SK-N-SH (cell line): Measurements from ENCODE around the gene MYBBP1A. TPM values are rescaled to one million over a fixed set of nuclear protein-coding genes. Genes with fewer than 3 reads are reported as not detected.

Experiments used
- CTCF ChIA-PET: fragments of 300-600, 350-600 bp; formaldehyde crosslinking; extraction: SDS; loops from one replicate; lab custom pipeline; 2021; lab: Yijun Ruan, JAX
- POLR2A ChIA-PET: fragments of 350-600 bp; sonication (Branson Sonifier 250); formaldehyde crosslinking; extraction: SDS; loops from one replicate; lab custom pipeline; 2020; ENCODE audit warnings: antibody characterized with exemption, inconsistent platforms; lab: Yijun Ruan, JAX
- DNase-seq: peaks from one replicate; pipeline ENCODE4 v3.0.0; 2012
- H2AFZ ChIP-seq: fragments of 200-600 bp; sonication (generic); 2 replicates; pipeline ENCODE4 v1.8.1; 2016; ENCODE audit warnings: antibody characterized with exemption, mild to moderate bottlenecking, low read depth
- H3F3A ChIP-seq: fragments of 200-600 bp; sonication (generic); replicated peaks from 2 replicates; pipeline ENCODE3; 2016; ENCODE audit warnings: antibody characterized with exemption, mild to moderate bottlenecking; ENCODE audit not compliant: insufficient read depth
- H3K27ac ChIP-seq, 2 experiments: fragments of 200-500 bp in 1 of 2; fragments of 200-600 bp in 1 of 2; sonication (Bioruptor generic) in 1 of 2; sonication (generic), shearing (Covaris generic) in 1 of 2; 2 replicates each; pipeline versions ENCODE4 v1.5.1 to v1.6.1; 2014 to 2016; ENCODE audit warnings: low read depth in 2 of 2, inconsistent platforms in 1 of 2, low read length in 1 of 2, mild to moderate bottlenecking in 1 of 2, mixed read lengths in 1 of 2
- H3K27me3 ChIP-seq: fragments of 200-600 bp; sonication (generic), shearing (Covaris generic); 2 replicates; pipeline ENCODE4 v1.6.1; 2016; ENCODE audit warnings: mixed run types; ENCODE audit not compliant: insufficient read depth
- H3K36me3 ChIP-seq, 2 experiments: fragments of 200-500 bp in 1 of 2; fragments of 200-600 bp in 1 of 2; sonication (Bioruptor generic) in 1 of 2; sonication (generic) in 1 of 2; replicated peaks in 1 of 2; 2 replicates each; pipeline versions ENCODE3 to v1.5.1; 2014 to 2016; ENCODE audit warnings: low read length in 1 of 2, mild to moderate bottlenecking in 1 of 2; ENCODE audit not compliant: insufficient read depth in 2 of 2, control insufficient read depth in 1 of 2
- H3K4me1 ChIP-seq, 2 experiments: fragments of 200-500 bp in 1 of 2; fragments of 200-600 bp in 1 of 2; sonication (Bioruptor generic) in 1 of 2; sonication (generic), shearing (Covaris generic) in 1 of 2; 2 replicates each; pipeline versions ENCODE4 v1.5.1 to v1.6.1; 2014 to 2016; ENCODE audit warnings: low read depth in 1 of 2, low read length in 1 of 2, mixed run types in 1 of 2; ENCODE audit not compliant: insufficient read depth in 2 of 2, control insufficient read depth in 1 of 2
- H3K4me2 ChIP-seq: fragments of 200-600 bp; sonication (generic), shearing (Covaris generic); 2 replicates; pipeline ENCODE4 v1.6.1; 2017; ENCODE audit warnings: mixed run types
- H3K4me3 ChIP-seq, 2 experiments: fragments of 200-500 bp in 1 of 2; fragments of 200-600 bp in 1 of 2; sonication (Bioruptor generic) in 1 of 2; sonication (generic), shearing (Covaris generic) in 1 of 2; 2 replicates each; pipeline versions ENCODE4 v1.5.1 to v1.8.1; 2014 to 2016; ENCODE audit warnings: low read depth in 2 of 2, inconsistent platforms in 1 of 2, low read length in 1 of 2, mild to moderate bottlenecking in 1 of 2, mixed read lengths in 1 of 2, moderate library complexity in 1 of 2
- H3K79me2 ChIP-seq: fragments of 200-600 bp; sonication (generic); 2 replicates; pipeline ENCODE4 v1.8.1; 2017; ENCODE audit warnings: mild to moderate bottlenecking; ENCODE audit not compliant: insufficient read depth
- H3K9ac ChIP-seq: fragments of 200-600 bp; sonication (generic); 2 replicates; pipeline ENCODE4 v1.6.1; 2017; ENCODE audit warnings: mixed run types
- H3K9me2 ChIP-seq: fragments of 200-600 bp; sonication (generic); 2 replicates; pipeline ENCODE4 v1.6.1; 2017; ENCODE audit warnings: mixed run types
- H3K9me3 ChIP-seq: fragments of 200-600 bp; sonication (generic); 2 replicates; pipeline ENCODE4 v1.6.1; 2017; ENCODE audit warnings: mixed run types, mild to moderate bottlenecking, moderate library complexity
- H4K20me1 ChIP-seq: fragments of 200-600 bp; sonication (generic); 2 replicates; pipeline ENCODE4 v1.6.1; 2017; ENCODE audit warnings: mild to moderate bottlenecking, mixed run types; ENCODE audit not compliant: insufficient read depth
- CTCF ChIP-seq: fragments of 200-600 bp; sonication (generic); IDR thresholded peaks from 2 replicates; pipeline ENCODE4 v1.6.1; 2017; ENCODE audit warnings: antibody characterized with exemption, mild to moderate bottlenecking, moderate library complexity
- ELF1 ChIP-seq: IDR thresholded peaks from 2 replicates; pipeline ENCODE4 v1.4.0; 2012
- GABPA ChIP-seq: IDR thresholded peaks from 2 replicates; pipeline ENCODE4 v1.4.0; 2012; ENCODE audit warnings: low read depth, mild to moderate bottlenecking
- JUND ChIP-seq: IDR thresholded peaks from 2 replicates; pipeline ENCODE4 v1.4.0; 2012
- MAX ChIP-seq: IDR thresholded peaks from 2 replicates; pipeline ENCODE4 v1.4.0; 2012; ENCODE audit warnings: low read depth
- MXI1 ChIP-seq: IDR thresholded peaks from 2 replicates; pipeline ENCODE4 v1.6.1; 2012; ENCODE audit warnings: mild to moderate bottlenecking, low read depth, low read length, improper control_type of control experiment
- NFIC ChIP-seq: IDR thresholded peaks from 2 replicates; pipeline ENCODE4 v1.4.0; 2012; ENCODE audit warnings: borderline replicate concordance
- NRF1 ChIP-seq: IDR thresholded peaks from 2 replicates; pipeline ENCODE4 v1.6.1; 2012; ENCODE audit warnings: low read depth, mild to moderate bottlenecking, low read length
- PBX3 ChIP-seq: IDR thresholded peaks from 2 replicates; pipeline ENCODE4; 2012
- POLR2AphosphoS5 ChIP-seq: IDR thresholded peaks from 2 replicates; pipeline ENCODE4 v1.6.1; 2012; ENCODE audit warnings: low read depth, low read length
- RCOR1 ChIP-seq: fragments of 150-350 bp; IDR thresholded peaks from 2 replicates; pipeline ENCODE4 v1.6.1; 2017; ENCODE audit warnings: antibody characterized with exemption, low read length
- RFX5 ChIP-seq: IDR thresholded peaks from 2 replicates; pipeline ENCODE4 v1.6.1; 2012; ENCODE audit warnings: mild to moderate bottlenecking, improper control_type of control experiment, low read length
- RXRA ChIP-seq: IDR thresholded peaks from 2 replicates; pipeline ENCODE4 v1.4.0; 2012; ENCODE audit warnings: low read depth, mild to moderate bottlenecking, borderline replicate concordance
- SIN3A ChIP-seq: IDR thresholded peaks from 2 replicates; pipeline ENCODE4 v1.6.1; 2012; ENCODE audit warnings: low read depth, mild to moderate bottlenecking, low read length, moderate library complexity, borderline replicate concordance
- TCF12 ChIP-seq: IDR thresholded peaks from 2 replicates; pipeline ENCODE4 v1.4.0; 2012
- TEAD4 ChIP-seq: IDR thresholded peaks from 2 replicates; pipeline ENCODE4 v1.4.0; 2012; ENCODE audit warnings: mild to moderate bottlenecking, borderline replicate concordance; ENCODE audit not compliant: insufficient read depth
- USF1 ChIP-seq: IDR thresholded peaks from 2 replicates; pipeline ENCODE4 v1.4.0; 2012; ENCODE audit warnings: low read depth, borderline replicate concordance
- WGBS: methylation state at CpG from one replicate; pipeline ENCODE4 v1.1.6; 2017; ENCODE audit warnings: low lambda C conversion rate; 5-methylcytosine and 5-hydroxymethylcytosine counted together
- polyA plus RNA-seq, 3 experiments: library from polyadenylated mRNA; depleted of rRNA; stranded (reverse); fragments of >200 nt; gene quantifications; 2 replicates each; pipeline ENCODE4 v1.2.3, GENCODE V29; 2012

MYBBP1A gene
- polyA plus RNA-seq, 1 of the 3 experiments (the other 2 are of a cell fraction): 93.0 TPM

- CTCF ChIA-PET: interaction anchor here (2.1 to 9.7 kb wide), 3 partner anchors 9 to 33 kb away, joined by 11 to 75 read pairs (median 19); partner anchors contain the start of gene SMTNL2
- 81% methylated on average over 11 of the region's 14 CpGs for WGBS
- no peaks in the 10 kb centered on the region for H3K9me2 ChIP-seq
- peaks cover 28% of the 10 kb centered on the region for H3K27me3 ChIP-seq
- H2AFZ ChIP-seq: no peak overlapping the region
- no peaks in the 10 kb centered on the region for H3K9me3 ChIP-seq
- DNase-seq: no peak
- no peak overlapping the region for H3K4me3 ChIP-seq
- no peaks in the 10 kb centered on the region for H3K79me2 ChIP-seq
- H3K4me2 ChIP-seq: no peak overlapping the region
- no peaks in the 10 kb centered on the region for H3K36me3 ChIP-seq
- no peaks in the 10 kb centered on the region for H3F3A ChIP-seq
- no peak overlapping the region for H3K27ac ChIP-seq
- peaks cover 0 to 19% of the 10 kb centered on the region in 2 experiments; a peak in 1 of 4 replicates for H3K4me1 ChIP-seq
- no peak overlapping the region for H3K9ac ChIP-seq
- no peaks in the 10 kb centered on the region for H4K20me1 ChIP-seq
- TF ChIP-seq PBX3 (no peak), MAX (no peak), NFIC (no peak), CTCF (no peak), RFX5 (no peak), MXI1 (no peak), POLR2AphosphoS5 (no peak), TCF12 (no peak), RXRA (no peak), GABPA (no peak), TEAD4 (no peak), RCOR1 (no peak), NRF1 (no peak), ELF1 (no peak), SIN3A (no peak), JUND (no peak), USF1 (no peak)
- TF ChIP-seq, all 33 proteins: peak for 0
- POLR2A ChIA-PET: no interaction called here
Observed at GRCh38 chr17:4593021-4593421, 37.8 kb upstream of the MYBBP1A start.
